Breast epithelium (tissue), 3 donors: ENCODE measurements around the gene CCDC171.

ENCODE experiments used
- POLR2A ChIP-seq: fragments of 450-650 bp; IDR thresholded peaks from one replicate; pipeline ENCODE4 v1.6.1; 2016; ENCODE audit warnings: antibody characterized with exemption, mild to moderate bottlenecking, moderate library complexity
- POLR2AphosphoS5 ChIP-seq, 3 donors: sonication (generic); formaldehyde crosslinking; IDR thresholded peaks; one replicate each; pipeline ENCODE4 v1.6.1; 2017; ENCODE audit warnings: antibody characterized with exemption in 3 of 3
- TF ChIP-seq, protein P1 (sequence below), 3 donors: fragments of 450-650 bp; IDR thresholded peaks; one replicate each; pipeline ENCODE4 v1.5.1; 2016 to 2017; ENCODE audit warnings: antibody characterized with exemption in 3 of 3, mild to moderate bottlenecking in 3 of 3, moderate library complexity in 3 of 3

DNA sequence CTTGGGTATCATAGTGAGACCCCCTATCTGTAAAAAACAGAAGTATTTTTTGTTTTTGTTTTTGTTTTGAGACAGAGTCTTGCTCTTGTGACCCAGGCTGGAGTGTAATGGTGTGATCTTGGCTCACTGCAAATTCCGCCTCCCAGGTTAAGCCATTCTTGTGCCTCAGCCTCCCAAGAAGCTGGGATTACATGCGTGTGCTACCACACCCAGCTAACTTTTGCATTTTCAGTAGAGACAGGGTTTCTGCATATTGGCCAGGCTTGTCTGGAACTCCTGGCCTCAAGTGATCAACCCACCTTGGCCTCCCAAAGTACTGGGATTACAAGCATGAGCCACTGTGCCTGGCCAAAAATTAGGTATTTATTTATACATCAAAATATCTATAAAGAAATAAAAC lies 10.2 kb upstream of the CCDC171 start:
- TF ChIP-seq, protein P1, sequence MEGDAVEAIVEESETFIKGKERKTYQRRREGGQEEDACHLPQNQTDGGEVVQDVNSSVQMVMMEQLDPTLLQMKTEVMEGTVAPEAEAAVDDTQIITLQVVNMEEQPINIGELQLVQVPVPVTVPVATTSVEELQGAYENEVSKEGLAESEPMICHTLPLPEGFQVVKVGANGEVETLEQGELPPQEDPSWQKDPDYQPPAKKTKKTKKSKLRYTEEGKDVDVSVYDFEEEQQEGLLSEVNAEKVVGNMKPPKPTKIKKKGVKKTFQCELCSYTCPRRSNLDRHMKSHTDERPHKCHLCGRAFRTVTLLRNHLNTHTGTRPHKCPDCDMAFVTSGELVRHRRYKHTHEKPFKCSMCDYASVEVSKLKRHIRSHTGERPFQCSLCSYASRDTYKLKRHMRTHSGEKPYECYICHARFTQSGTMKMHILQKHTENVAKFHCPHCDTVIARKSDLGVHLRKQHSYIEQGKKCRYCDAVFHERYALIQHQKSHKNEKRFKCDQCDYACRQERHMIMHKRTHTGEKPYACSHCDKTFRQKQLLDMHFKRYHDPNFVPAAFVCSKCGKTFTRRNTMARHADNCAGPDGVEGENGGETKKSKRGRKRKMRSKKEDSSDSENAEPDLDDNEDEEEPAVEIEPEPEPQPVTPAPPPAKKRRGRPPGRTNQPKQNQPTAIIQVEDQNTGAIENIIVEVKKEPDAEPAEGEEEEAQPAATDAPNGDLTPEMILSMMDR (IDR thresholded peaks at IDR 0.05), result no peak
- TF ChIP-seq POLR2AphosphoS5 (IDR thresholded peaks at IDR 0.05) (no peak), POLR2A (no peak)
